Measurements from ENCODE around the gene HOXD4.
A peak's percentile ranks its signal among the peaks of the same experiment; 100 is the strongest.

HOXD4 gene

GRCh38 chr2:176172895-176173566 lies 21.7 kb downstream of the HOXD4 start:
- DNase-seq: no peak

- DNase-seq: no peak
Measured at GRCh38 chr2:176173567-176174381, 22.4 kb downstream of the HOXD4 start.

GRCh38 chr2:176174382-176174823 lies 23.1 kb downstream of the HOXD4 start:
- DNase-seq: no peak

GRCh38 chr2:176174824-176175708 lies 23.7 kb downstream of the HOXD4 start:
- DNase-seq: no peak

GRCh38 chr2:176175709-176176607 lies 24.6 kb downstream of the HOXD4 start:
- no peak for DNase-seq

- DNase-seq: no peak
Measured at GRCh38 chr2:176177580-176178037, 26.3 kb downstream of the HOXD4 start.

- no peak for DNase-seq
Measured at GRCh38 chr2:176178038-176178756, 26.8 kb downstream of the HOXD4 start.

- DNase-seq: no peak
Measured at GRCh38 chr2:176178757-176179295, 27.5 kb downstream of the HOXD4 start.

- DNase-seq: no peak
Measured at GRCh38 chr2:176181551-176181950, 30.2 kb downstream of the HOXD4 start.

GRCh38 chr2:176182671-176183070 lies 31.3 kb downstream of the HOXD4 start:
- no peak for DNase-seq

GRCh38 chr2:176184749-176185148 lies 33.4 kb downstream of the HOXD4 start:
- DNase-seq: no peak

GRCh38 chr2:176186024-176186423 lies 34.7 kb downstream of the HOXD4 start:
- no peak for DNase-seq

- no peak for DNase-seq
Measured at GRCh38 chr2:176187200-176187898, 36.0 kb downstream of the HOXD4 start.

- no peak for DNase-seq
Measured at GRCh38 chr2:176187899-176188773, 36.8 kb downstream of the HOXD4 start, which contains the start of gene HOXD1. HOXD1 (plus strand) TSS chr2:176188668; CDS start chr2:176188802, 134 bp downstream.

- DNase-seq: peak; percentile 12
Measured at GRCh38 chr2:176188774-176189680, 37.7 kb downstream of the HOXD4 start.

- no peak for DNase-seq
Measured at GRCh38 chr2:176189681-176190641, 38.6 kb downstream of the HOXD4 start.

GRCh38 chr2:176192351-176192750 lies 41.0 kb downstream of the HOXD4 start:
- DNase-seq: no peak
